HepG2 (cell line): Measurements from ENCODE around the gene UBE2C. TPM values are rescaled to one million over a fixed set of nuclear protein-coding genes. Genes with fewer than 3 reads are reported as not detected.
A peak's percentile ranks its signal among the peaks of the same experiment; 100 is the strongest.

Source experiments
- ATAC-seq: fragments of 200-7000 bp; cut with Tn5 transposase; 3 replicates; pipeline ENCODE4 v1.9.1; 2020; ENCODE audit warnings: mild to moderate bottlenecking, moderate library complexity
- BruUV-seq: library from RNA; stranded (reverse); fragments of 400-500 nt; replicated peaks from 2 replicates; lab custom pipeline; 2021; lab: Mats Ljungman, UMichigan
- CTCF ChIA-PET: fragments of 300-600 bp; formaldehyde crosslinking; extraction: SDS; loops from one replicate; lab custom pipeline; 2021; ENCODE audit warnings: low total read pairs, inconsistent platforms, low intra/inter-chr PET ratio; lab: Yijun Ruan, JAX
- POLR2A ChIA-PET: fragments of 350-600 bp; sonication (Branson Sonifier 250); formaldehyde crosslinking; loops from one replicate; lab custom pipeline; 2020; ENCODE audit warnings: antibody characterized with exemption, inconsistent platforms; lab: Yijun Ruan, JAX
- DNase-seq: peaks from one replicate; pipeline ENCODE4 v3.0.0-alpha.2; 2015; ENCODE audit warnings: low spot score
- FAIRE-seq: peaks from 3 replicates; lab custom pipeline; 2011; peaks lifted over from hg19 to GRCh38; lab: Jason Lieb, UNC
- H2AFZ ChIP-seq: one replicate; pipeline ENCODE4 v1.6.1; 2011; ENCODE audit warnings: low read length, inconsistent platforms
- H3K27ac ChIP-seq: fragments of 300-600 bp; 3 replicates; pipeline ENCODE4 v1.8.0; 2011; ENCODE audit warnings: mixed run types, mild to moderate bottlenecking, mixed read lengths, low read length, inconsistent platforms; ENCODE audit not compliant: insufficient read depth; ENCODE audit errors: extremely low read length
- H3K27me3 ChIP-seq, 2 experiments: fragments of 200-600 bp in 1 of 2; 2 replicates in 1 of 2; 3 replicates in 1 of 2; pipeline versions ENCODE4 v1.6.0 to v1.8.0; 2011; ENCODE audit warnings: low read length in 2 of 2, mild to moderate bottlenecking in 2 of 2, moderate library complexity in 2 of 2, inconsistent platforms in 1 of 2; ENCODE audit not compliant: insufficient read depth in 2 of 2, control insufficient read depth in 1 of 2
- H3K36me3 ChIP-seq, 2 experiments: fragments of 200-600 bp in 1 of 2; replicated peaks in 1 of 2; 2 replicates in 1 of 2; 3 replicates in 1 of 2; pipeline versions ENCODE4 v1.5.1 to v1.8.0; 2011; ENCODE audit warnings: low read length in 2 of 2, inconsistent platforms in 1 of 2; ENCODE audit not compliant: insufficient read depth in 2 of 2, control insufficient read depth in 1 of 2
- H3K4me1 ChIP-seq: 2 replicates; pipeline ENCODE4 v1.5.1; 2012; ENCODE audit warnings: low read length, inconsistent platforms; ENCODE audit not compliant: insufficient read depth
- H3K4me2 ChIP-seq: 2 replicates; pipeline ENCODE4 v1.6.0; 2011; ENCODE audit warnings: low read depth, low read length, inconsistent platforms
- H3K4me3 ChIP-seq, 3 experiments: fragments of 200-600 bp in 1 of 3; sonication (generic), shearing (Covaris generic) in 1 of 3; replicated peaks in 1 of 3; 2 replicates each; pipeline ENCODE4 v1.5.1; 2011 to 2016; ENCODE audit warnings: low read length in 3 of 3, inconsistent platforms in 2 of 3, low read depth in 2 of 3, mild to moderate bottlenecking in 2 of 3, control low read depth in 1 of 3, mixed read lengths in 1 of 3; ENCODE audit not compliant: insufficient read depth in 1 of 3
- H3K79me2 ChIP-seq: one replicate; pipeline ENCODE4 v1.6.1; 2011; ENCODE audit warnings: low read length, inconsistent platforms; ENCODE audit not compliant: insufficient read depth
- H3K9ac ChIP-seq: 2 replicates; pipeline ENCODE4 v1.6.0; 2011; ENCODE audit warnings: mild to moderate bottlenecking, low read depth, low read length, inconsistent platforms; ENCODE audit not compliant: insufficient read depth
- H3K9me3 ChIP-seq: 2 replicates; pipeline ENCODE4 v1.5.1; 2012; ENCODE audit warnings: mild to moderate bottlenecking, low read length
- H4K20me1 ChIP-seq: 2 replicates; pipeline ENCODE4 v1.6.0; 2011; ENCODE audit warnings: inconsistent platforms, mild to moderate bottlenecking, low read length, moderate library complexity; ENCODE audit not compliant: insufficient read depth
- ATF7 ChIP-seq, 2 experiments: fragments of 450-650 bp in 1 of 2; sonication (generic) in 1 of 2; formaldehyde crosslinking in 1 of 2; IDR thresholded peaks; 2 replicates each; pipeline versions ENCODE4 v1.4.0 to v1.6.1; 2016 to 2020; ENCODE audit warnings: antibody characterized with exemption in 1 of 2, mild to moderate bottlenecking in 1 of 2, missing genetic modification reagents in 1 of 2
- CREB1 ChIP-seq, 2 experiments: fragments of 450-650 bp in 1 of 2; IDR thresholded peaks; 2 replicates each; pipeline ENCODE4 v1.6.1; 2016 to 2017; ENCODE audit warnings: control low read depth in 1 of 2, mild to moderate bottlenecking in 1 of 2, missing compliant biosample characterization in 1 of 2, missing genetic modification characterization in 1 of 2
- KDM2A ChIP-seq: sonication (generic); formaldehyde crosslinking; IDR thresholded peaks from 2 replicates; pipeline ENCODE4 v1.4.0; 2020; ENCODE audit warnings: low read depth, missing genetic modification reagents, borderline replicate concordance
- MLLT10 ChIP-seq: sonication (generic); formaldehyde crosslinking; IDR thresholded peaks from 2 replicates; pipeline ENCODE4 v1.4.0; 2020; ENCODE audit warnings: missing genetic modification reagents
- POLR2A ChIP-seq, 2 experiments: IDR thresholded peaks; 2 replicates each; pipeline ENCODE4 v1.6.1; 2011; ENCODE audit warnings: low read depth in 2 of 2, low read length in 2 of 2, mild to moderate bottlenecking in 1 of 2, moderate library complexity in 1 of 2; ENCODE audit not compliant: insufficient read depth in 1 of 2
- WGBS: methylation state at CpG from one replicate; pipeline ENCODE4 v1.1.6; 2017; ENCODE audit warnings: low lambda C conversion rate; 5-methylcytosine and 5-hydroxymethylcytosine counted together
- in situ Hi-C: cut with HindIII; loops from 2 replicates; pipeline ENCODE4 v1.10.0; 2017; ENCODE audit warnings: low pct_unique_long_range_greater_than_20kb; ENCODE audit not compliant: extremely low pct_ligation_motif_present
- intact Hi-C: fragments of 100-400 bp; cut with micrococcal nuclease; formaldehyde crosslinking; loops from one replicate; pipeline ENCODE4 v1.10.0; 2022; ENCODE audit not compliant: unreplicated experiment
- polyA plus RNA-seq, 8 experiments: library from polyadenylated mRNA; depleted of rRNA in 3 of 8; stranded (reverse) in 7 of 8; unstranded in 1 of 8; fragments of >200 nt; fragmentation: Illumina TruSeq in 4 of 8; extraction: Trizol in 4 of 8; gene quantifications; 2 replicates each; pipeline versions ENCODE4 v1.2.1 to v1.2.3, GENCODE V29; 2011 to 2016; ENCODE audit warnings: low read depth in 4 of 8, missing spikeins in 1 of 8, mixed read lengths in 1 of 8; ENCODE audit not compliant: insufficient read depth in 1 of 8
- total RNA-seq, 5 experiments: library from RNA; depleted of rRNA; stranded (reverse); fragments of >200 nt; fragmentation: Illumina TruSeq; extraction: Trizol; gene quantifications; 2 replicates each; pipeline ENCODE4 v1.2.3, GENCODE V29; 2016; ENCODE audit warnings: low read depth in 1 of 5
- TF ChIP-seq, protein P1 (sequence below): sonication (generic); formaldehyde crosslinking; IDR thresholded peaks from 2 replicates; pipeline ENCODE4 v1.5.0; 2020; ENCODE audit warnings: mild to moderate bottlenecking, missing genetic modification reagents

The UBE2C gene
- total and polyA plus RNA-seq, 2 of the 13 experiments (the other 11 are each of a cell fraction or from before 2014, with no cell fraction given) = 100 to 123 TPM

DNA sequence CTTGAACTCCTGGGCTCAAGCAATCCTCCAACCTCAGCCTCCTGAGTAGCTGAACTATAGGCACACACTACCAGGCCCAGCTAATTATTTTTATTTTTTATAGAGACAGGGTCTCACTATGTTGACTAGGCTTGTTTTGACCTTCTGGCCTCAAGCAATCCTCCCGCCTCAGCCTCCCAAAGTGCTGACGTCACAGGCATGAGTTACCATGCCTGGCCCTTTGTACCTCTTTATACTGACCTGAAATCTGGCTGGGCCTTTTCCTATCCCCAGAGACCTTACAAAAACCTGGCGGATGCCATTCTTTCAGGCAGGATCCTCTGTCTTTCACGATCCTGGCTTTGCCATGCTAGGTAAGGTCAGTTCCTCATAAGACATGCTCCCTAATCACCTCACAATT, 32.3 kb upstream of the UBE2C start:
- intact Hi-C loops (no loop called here), in situ Hi-C loops (loop anchor here (25.0 kb wide), 1 partner anchor 582 kb away; no protein-coding TSS in a partner anchor)
- TF ChIP-seq POLR2A (IDR thresholded peaks at IDR 0.05; ENCODE audit: insufficient read depth in 1 of 2, low read depth in 2 of 2, low read length in 2 of 2) = no peak
- no peak for TF ChIP-seq KDM2A
- peak; percentile 55; the same call in 1 of the 2 replicates for TF ChIP-seq ATF7 (IDR thresholded peaks at IDR 0.05)
- no peak for TF ChIP-seq ATF7 (CRISPR knock-in tag; IDR thresholded peaks at IDR 0.05)
- peak; percentile 96 for TF ChIP-seq CREB1 (IDR thresholded peaks at IDR 0.05)
- no peak for TF ChIP-seq CREB1 (CRISPR knock-in tag; IDR thresholded peaks at IDR 0.05)
- TF ChIP-seq MLLT10 = no peak
- TF ChIP-seq, protein P1, sequence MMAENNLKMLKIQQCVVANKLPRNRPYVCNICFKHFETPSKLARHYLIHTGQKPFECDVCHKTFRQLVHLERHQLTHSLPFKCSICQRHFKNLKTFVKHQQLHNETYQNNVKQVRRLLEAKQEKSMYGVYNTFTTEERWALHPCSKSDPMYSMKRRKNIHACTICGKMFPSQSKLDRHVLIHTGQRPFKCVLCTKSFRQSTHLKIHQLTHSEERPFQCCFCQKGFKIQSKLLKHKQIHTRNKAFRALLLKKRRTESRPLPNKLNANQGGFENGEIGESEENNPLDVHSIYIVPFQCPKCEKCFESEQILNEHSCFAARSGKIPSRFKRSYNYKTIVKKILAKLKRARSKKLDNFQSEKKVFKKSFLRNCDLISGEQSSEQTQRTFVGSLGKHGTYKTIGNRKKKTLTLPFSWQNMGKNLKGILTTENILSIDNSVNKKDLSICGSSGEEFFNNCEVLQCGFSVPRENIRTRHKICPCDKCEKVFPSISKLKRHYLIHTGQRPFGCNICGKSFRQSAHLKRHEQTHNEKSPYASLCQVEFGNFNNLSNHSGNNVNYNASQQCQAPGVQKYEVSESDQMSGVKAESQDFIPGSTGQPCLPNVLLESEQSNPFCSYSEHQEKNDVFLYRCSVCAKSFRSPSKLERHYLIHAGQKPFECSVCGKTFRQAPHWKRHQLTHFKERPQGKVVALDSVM (CRISPR knock-in tag) = peak; percentile 29; the same call in 1 of the 2 replicates
- Histone ChIP-seq H3K4me3 (no peak overlapping the region), H2AFZ (no peak overlapping the region), H3K4me1 (peaks cover 13% of the 10 kb centered on the region), H3K4me2 (no peak overlapping the region), H3K27me3 (peaks cover 2 to 9% of the 10 kb centered on the region in 2 experiments; a peak in 2 of 5 replicates), H3K9me3 (no peaks in the 10 kb centered on the region), H3K36me3 (no peaks in the 10 kb centered on the region), H3K79me2 (no peaks in the 10 kb centered on the region), H3K27ac (no peak overlapping the region), H4K20me1 (no peaks in the 10 kb centered on the region), H3K9ac (no peak overlapping the region)
- DNase-seq (no peak), ATAC-seq (no peak), FAIRE-seq (no peak)
- CTCF ChIA-PET = no interaction called here
- no TSS peak for BruUV-seq
- POLR2A ChIA-PET = no interaction called here
- 47% methylated on average over 4 of the region's 4 CpGs for WGBS
